ENCODE data around the gene CENPX.

The CENPX gene

GRCh38 chr17:82022310-82022980 lies at the start of gene CENPX:
Gene CENPX (minus strand): TSS chr17:82022878. CDS start chr17:82022861, 17 bp downstream.
- DNase-seq (ENCODE audit: low read depth): no peak
- in situ Hi-C loops (cut with HindIII; ENCODE audit: low sequenced_read_pairs): no loop called here

GRCh38 chr17:82070611-82071010 lies 47.9 kb upstream of the CENPX start:
- no peak for DNase-seq (ENCODE audit: low read depth)
- no peak overlapping the region for H3K4me3 ChIP-seq (ENCODE audit: low read depth, low read length)
- TF ChIP-seq CTCF (IDR thresholded peaks at IDR 0.05; ENCODE audit: low read depth, low read length, missing control alignments): no peak
- in situ Hi-C loops (cut with HindIII; ENCODE audit: low sequenced_read_pairs): no loop called here

More at GRCh38 chr17:82022310-82022980, at the start of gene CENPX:
- H3K4me3 ChIP-seq (ENCODE audit: low read depth, low read length): peak within 1 kb of the TSS; percentile 78
- TF ChIP-seq CTCF (IDR thresholded peaks at IDR 0.05; ENCODE audit: low read depth, low read length, missing control alignments): no peak

GRCh38 chr17:82065638-82066303 lies 43.1 kb upstream of the CENPX start, which contains the start of gene DUS1L:
Gene DUS1L (minus strand): TSS chr17:82065804. CDS start chr17:82065059, 745 bp downstream.
- H3K4me3 ChIP-seq (ENCODE audit: low read depth, low read length): peak within 1 kb of the TSS; percentile 80
- in situ Hi-C loops (cut with HindIII; ENCODE audit: low sequenced_read_pairs): no loop called here
- no peak for TF ChIP-seq CTCF (IDR thresholded peaks at IDR 0.05; ENCODE audit: low read depth, low read length, missing control alignments)
- DNase-seq (ENCODE audit: low read depth): no peak

GRCh38 chr17:82065193-82065637 lies 42.5 kb upstream of the CENPX start:
- H3K4me3 ChIP-seq (ENCODE audit: low read depth, low read length): peak overlapping the region; percentile 80
- in situ Hi-C loops (cut with HindIII; ENCODE audit: low sequenced_read_pairs): no loop called here
- TF ChIP-seq CTCF (IDR thresholded peaks at IDR 0.05; ENCODE audit: low read depth, low read length, missing control alignments): no peak
- DNase-seq (ENCODE audit: low read depth): no peak

GRCh38 chr17:82064433-82065192 lies 41.9 kb upstream of the CENPX start:
- no peak for DNase-seq (ENCODE audit: low read depth)
- in situ Hi-C loops (cut with HindIII; ENCODE audit: low sequenced_read_pairs): no loop called here
- TF ChIP-seq CTCF (IDR thresholded peaks at IDR 0.05; ENCODE audit: low read depth, low read length, missing control alignments): no peak
- H3K4me3 ChIP-seq (ENCODE audit: low read depth, low read length): peak overlapping the region; percentile 80

All from astrocyte of the cerebellum (primary cell).